HCT116 (cell line): ENCODE results near the gene LDAH. TPM values are rescaled to one million over a fixed set of nuclear protein-coding genes. Genes with fewer than 3 reads are reported as not detected.
A peak's percentile ranks its signal among the peaks of the same experiment; 100 is the strongest.

ENCODE experiments used
- ATAC-seq: fragments of 200-7000 bp; cut with Tn5 transposase; 2 replicates; pipeline ENCODE4 v1.9.1; 2020; ENCODE audit warnings: mild to moderate bottlenecking, moderate library complexity
- BruUV-seq: library from RNA; stranded (reverse); fragments of 400-500 nt; replicated peaks from 2 replicates; lab custom pipeline; 2021; lab: Mats Ljungman, UMichigan
- CTCF ChIA-PET: fragments of 300-600 bp; sonication (Branson Sonifier 250); formaldehyde crosslinking; loops from one replicate; lab custom pipeline; 2021; ENCODE audit warnings: antibody characterized with exemption; lab: Charles Lee
- POLR2A ChIA-PET: fragments of 300-600, 350-600 bp; sonication (Branson Sonifier 250); formaldehyde crosslinking; loops from one replicate; lab custom pipeline; 2021; ENCODE audit warnings: antibody characterized with exemption; lab: Charles Lee
- RAD21 ChIA-PET, 2 experiments: fragments of 300-600 bp; sonication (Branson Sonifier 250); formaldehyde crosslinking; loops; one replicate each; lab custom pipeline; 2023; ENCODE audit warnings: low total read pairs in 2 of 2; ENCODE audit not compliant: uncharacterized antibody in 2 of 2, unreplicated experiment in 2 of 2, low non-redundant PET in 1 of 2; lab: Charles Lee
- DNase-seq: peaks from one replicate; pipeline ENCODE4 v3.0.0-alpha.2; 2010; ENCODE audit warnings: low read depth, low spot score
- H2AFZ ChIP-seq: fragments of 200-600 bp; shearing (Covaris generic), sonication (generic); 2 replicates; pipeline ENCODE4 v1.6.1; 2017; ENCODE audit warnings: low read depth, mixed run types, mixed read lengths, antibody characterized with exemption, low read length; ENCODE audit not compliant: poor library complexity, severe bottlenecking
- H3K27ac ChIP-seq: 2 replicates; pipeline ENCODE4 v1.5.1; 2012; ENCODE audit warnings: low read depth, low read length
- H3K27me3 ChIP-seq: fragments of 200-600 bp; sonication (generic); 2 replicates; pipeline ENCODE4 v1.6.1; 2016; ENCODE audit warnings: mixed run types, low read length, mixed read lengths; ENCODE audit not compliant: insufficient read depth
- H3K36me3 ChIP-seq, 2 experiments: fragments of 200-500 bp in 1 of 2; fragments of 200-600 bp in 1 of 2; sonication (Bioruptor generic) in 1 of 2; sonication (generic) in 1 of 2; 2 replicates each; pipeline versions ENCODE4 v1.5.1 to v1.6.1; 2014 to 2016; ENCODE audit warnings: low read length in 2 of 2, inconsistent platforms in 1 of 2, mixed read lengths in 1 of 2, mixed run types in 1 of 2; ENCODE audit not compliant: insufficient read depth in 2 of 2, control insufficient read depth in 1 of 2
- H3K4me1 ChIP-seq, 2 experiments: fragments of 200-600 bp in 1 of 2; sonication (generic) in 1 of 2; 2 replicates each; pipeline versions ENCODE4 v1.5.1 to v1.6.1; 2012 to 2017; ENCODE audit warnings: low read length in 2 of 2, inconsistent platforms in 1 of 2, mild to moderate bottlenecking in 1 of 2, mixed read lengths in 1 of 2, mixed run types in 1 of 2, moderate library complexity in 1 of 2; ENCODE audit not compliant: insufficient read depth in 2 of 2, control insufficient read depth in 1 of 2
- H3K4me2 ChIP-seq: fragments of 200-600 bp; sonication (generic); 2 replicates; pipeline ENCODE4 v1.6.1; 2017; ENCODE audit warnings: mixed run types, low read length, mixed read lengths
- H3K4me3 ChIP-seq, 2 experiments: fragments of 200-600 bp in 1 of 2; sonication (generic) in 1 of 2; replicated peaks in 1 of 2; 2 replicates each; pipeline ENCODE4 v1.5.1; 2011 to 2016; ENCODE audit warnings: low read length in 2 of 2, control low read depth in 1 of 2, low read depth in 1 of 2, mild to moderate bottlenecking in 1 of 2, mixed read lengths in 1 of 2, mixed run types in 1 of 2
- H3K79me2 ChIP-seq: fragments of 200-600 bp; sonication (generic); 2 replicates; pipeline ENCODE4 v1.6.1; 2017; ENCODE audit warnings: mild to moderate bottlenecking, mixed run types, low read length, moderate library complexity, mixed read lengths; ENCODE audit not compliant: insufficient read depth
- H3K9ac ChIP-seq: fragments of 200-600 bp; sonication (generic); 2 replicates; pipeline ENCODE4 v1.6.1; 2016; ENCODE audit warnings: low read length, mixed read lengths
- H3K9me2 ChIP-seq: fragments of 200-600 bp; sonication (generic), shearing (Covaris generic); 2 replicates; pipeline ENCODE4 v1.6.1; 2017; ENCODE audit warnings: mixed run types, mild to moderate bottlenecking, moderate library complexity; ENCODE audit not compliant: insufficient read depth
- H3K9me3 ChIP-seq, 2 experiments: fragments of 200-500 bp in 1 of 2; fragments of 200-600 bp in 1 of 2; sonication (Bioruptor generic) in 1 of 2; sonication (generic) in 1 of 2; 2 replicates each; pipeline ENCODE4 v1.6.1; 2014 to 2017; ENCODE audit warnings: low read length in 2 of 2, mixed read lengths in 2 of 2, inconsistent platforms in 1 of 2, low read depth in 1 of 2, mild to moderate bottlenecking in 1 of 2, mixed run types in 1 of 2, moderate library complexity in 1 of 2; ENCODE audit not compliant: control insufficient read depth in 1 of 2, insufficient read depth in 1 of 2
- H4K20me1 ChIP-seq: fragments of 200-600 bp; sonication (generic), shearing (Covaris generic); 2 replicates; pipeline ENCODE4 v1.6.1; 2017; ENCODE audit warnings: mixed run types, mild to moderate bottlenecking, moderate library complexity; ENCODE audit not compliant: insufficient read depth
- CBX3 ChIP-seq: IDR thresholded peaks from 2 replicates; pipeline ENCODE4 v1.6.1; 2012; ENCODE audit warnings: low read depth
- CEBPB ChIP-seq: IDR thresholded peaks from 2 replicates; pipeline ENCODE4 v1.6.1; 2012; ENCODE audit warnings: low read depth
- CTCF ChIP-seq, 3 experiments: fragments of 200-600 bp in 1 of 3; sonication (generic) in 1 of 3; IDR thresholded peaks in 2 of 3; conservative IDR thresholded peaks in 1 of 3; 2 replicates each; pipeline ENCODE4 v1.5.1; 2012 to 2017; ENCODE audit warnings: low read depth in 2 of 3, low read length in 2 of 3, antibody characterized with exemption in 1 of 3, borderline replicate concordance in 1 of 3, control low read depth in 1 of 3, mild to moderate bottlenecking in 1 of 3, mixed read lengths in 1 of 3, mixed run types in 1 of 3, moderate library complexity in 1 of 3; ENCODE audit not compliant: insufficient read depth in 1 of 3
- EZH2phosphoT487 ChIP-seq: fragments of 200-600 bp; IDR thresholded peaks from 2 replicates; pipeline ENCODE4 v1.6.1; 2018; ENCODE audit warnings: antibody characterized with exemption, borderline replicate concordance
- FOSL1 ChIP-seq: IDR thresholded peaks from 2 replicates; pipeline ENCODE4 v1.6.1; 2012; ENCODE audit warnings: low read depth
- JUND ChIP-seq: IDR thresholded peaks from 2 replicates; pipeline ENCODE4 v1.6.1; 2012
- MAX ChIP-seq: IDR thresholded peaks from 2 replicates; pipeline ENCODE4 v1.6.1; 2012
- YY1 ChIP-seq: IDR thresholded peaks from 2 replicates; pipeline ENCODE4 v1.6.1; 2011; ENCODE audit warnings: low read length, low read depth, moderate library complexity, mild to moderate bottlenecking; ENCODE audit not compliant: insufficient replicate concordance; ENCODE audit errors: extremely low read depth
- ZBTB33 ChIP-seq: IDR thresholded peaks from 2 replicates; pipeline ENCODE4 v1.6.1; 2011; ENCODE audit warnings: mild to moderate bottlenecking, low read length, moderate library complexity; ENCODE audit not compliant: insufficient replicate concordance; ENCODE audit errors: extremely low read depth
- intact Hi-C: fragments of 100-400 bp; cut with micrococcal nuclease; formaldehyde crosslinking; loops from 2 replicates; pipeline ENCODE4 v1.10.0; 2022
- total RNA-seq: library from RNA; stranded (reverse); gene quantifications from one replicate; pipeline ENCODE4 v1.2.1, GENCODE V29; 2021; ENCODE audit not compliant: unreplicated experiment

Gene LDAH
- total RNA-seq, 1 experiment from 2014 or later = 25.7 TPM

GRCh38 chr2:20852670-20853069 lies 29.8 kb upstream of the LDAH start:
- Histone ChIP-seq H3K9me2 (no peaks in the 10 kb centered on the region), H3K4me3 (no peak overlapping the region), H3K36me3 (no peaks in the 10 kb centered on the region), H2AFZ (no peak overlapping the region), H3K27me3 (peaks cover 41% of the 10 kb centered on the region), H3K4me1 (no peaks in the 10 kb centered on the region; a peak in 1 of 4 replicates), H3K9ac (no peak overlapping the region), H3K79me2 (no peaks in the 10 kb centered on the region)
- DNase-seq = no peak
- ChIA-PET CTCF (no interaction called here), POLR2A (no interaction called here)
- BruUV-seq = no TSS peak
- no peak for TF ChIP-seq CBX3
- TF ChIP-seq EZH2phosphoT487 = no peak
- TF ChIP-seq YY1 = no peak
- TF ChIP-seq CTCF (IDR thresholded peaks at IDR 0.05 in 2 of 3, conservative IDR thresholded peaks at IDR 0.05 in 1 of 3; ENCODE audit: borderline replicate concordance in 1 of 3, insufficient read depth in 1 of 3, low read depth in 2 of 3, low read length in 2 of 3) = no peak
- no peak for TF ChIP-seq MAX
- TF ChIP-seq CEBPB = no peak
- no peak for TF ChIP-seq JUND
- TF ChIP-seq FOSL1 = no peak
- TF ChIP-seq ZBTB33 = no peak
- TF ChIP-seq, all 23 proteins: peak for 0
- peak; percentile 49; the same call in 1 of the 2 replicates for ATAC-seq
- RAD21 ChIA-PET = no interaction called here
- Histone ChIP-seq H4K20me1 (no peaks in the 10 kb centered on the region), H3K27ac (no peak overlapping the region), H3K4me2 (no peak overlapping the region), H3K9me3 (no peaks in the 10 kb centered on the region)
- intact Hi-C loops = no loop called here
